CD4-positive, alpha-beta T cell treated with Interleukin-6 for 4 hours (primary cell): ENCODE results near the gene SEMA3G.

Source experiments
- DNase-seq: peaks from one replicate; pipeline ENCODE4 v3.0.0-alpha.2; 2020; ENCODE audit warnings: mixed read lengths

The SEMA3G gene

GRCh38 chr3:52408466-52408865 lies 36.4 kb downstream of the SEMA3G start:
- DNase-seq, result no peak

GRCh38 chr3:52407779-52408178 lies 37.1 kb downstream of the SEMA3G start:
- no peak for DNase-seq

GRCh38 chr3:52406791-52407510 lies 38.0 kb downstream of the SEMA3G start:
- DNase-seq, result no peak

GRCh38 chr3:52406231-52406661 lies 38.7 kb downstream of the SEMA3G start:
- DNase-seq, result no peak

- no peak for DNase-seq
Measured at GRCh38 chr3:52405601-52406110, 39.2 kb downstream of the SEMA3G start.

- DNase-seq, result no peak
Measured at GRCh38 chr3:52405066-52405465, 39.8 kb downstream of the SEMA3G start.

GRCh38 chr3:52404391-52404790 lies 40.5 kb downstream of the SEMA3G start:
- DNase-seq, result no peak

- DNase-seq, result no peak
Measured at GRCh38 chr3:52403955-52404354, 40.9 kb downstream of the SEMA3G start.

- DNase-seq, result no peak
Measured at GRCh38 chr3:52403271-52403841, 41.5 kb downstream of the SEMA3G start.

GRCh38 chr3:52402706-52403270 lies 42.1 kb downstream of the SEMA3G start:
- no peak for DNase-seq

GRCh38 chr3:52402101-52402521 lies 42.8 kb downstream of the SEMA3G start:
- DNase-seq, result no peak

- no peak for DNase-seq
Measured at GRCh38 chr3:52401551-52401950, 43.4 kb downstream of the SEMA3G start.

GRCh38 chr3:52401021-52401420 lies 43.9 kb downstream of the SEMA3G start:
- DNase-seq, result no peak

- no peak for DNase-seq
Measured at GRCh38 chr3:52400275-52400793, 44.6 kb downstream of the SEMA3G start.

GRCh38 chr3:52399593-52399992 lies 45.3 kb downstream of the SEMA3G start:
- no peak for DNase-seq

- no peak for DNase-seq
Measured at GRCh38 chr3:52399131-52399530, 45.8 kb downstream of the SEMA3G start.

GRCh38 chr3:52398670-52399081 lies 46.2 kb downstream of the SEMA3G start:
- no peak for DNase-seq

- DNase-seq, result no peak
Measured at GRCh38 chr3:52397676-52398399, 47.1 kb downstream of the SEMA3G start.

GRCh38 chr3:52396907-52397591 lies 47.9 kb downstream of the SEMA3G start:
- DNase-seq, result no peak

GRCh38 chr3:52396011-52396906 lies 48.6 kb downstream of the SEMA3G start:
- no peak for DNase-seq

GRCh38 chr3:52395503-52395865 lies 49.4 kb downstream of the SEMA3G start:
- DNase-seq, result no peak
